OCI-LY3 (cell line): ENCODE data around the gene MAGEA1.
"Not testable (repeated sequence)": the region's sequence is repeated elsewhere in the genome, so short reads cannot be mapped to it uniquely, and the experiment has no call there.

Experiments
- H2AFZ ChIP-seq: fragments of 200-600, 300-600 bp; shearing (Covaris generic); 2 replicates; pipeline ENCODE4 v1.6.0; 2014; ENCODE audit warnings: antibody characterized with exemption, low read depth, low read length
- H3K27ac ChIP-seq: fragments of 200-600, 300-600 bp; sonication (generic); 2 replicates; pipeline ENCODE4 v1.5.1; 2014; ENCODE audit warnings: mild to moderate bottlenecking, low read length, moderate library complexity, mixed read lengths
- H3K27me3 ChIP-seq: fragments of 200-600, 300-600 bp; sonication (generic); 2 replicates; pipeline ENCODE4 v1.6.1; 2014; ENCODE audit warnings: low read depth, low read length, mixed read lengths
- H3K36me3 ChIP-seq: fragments of 200-600, 300-600 bp; sonication (generic); replicated peaks from 2 replicates; pipeline ENCODE3; 2014; ENCODE audit warnings: low read depth, low read length, mixed read lengths
- H3K4me1 ChIP-seq: fragments of 300-600, 200-600 bp; sonication (generic); 2 replicates; pipeline ENCODE4 v1.6.1; 2014; ENCODE audit warnings: low read length, mixed read lengths
- H3K4me2 ChIP-seq: fragments of 200-600, 300-600 bp; sonication (generic); 2 replicates; pipeline ENCODE4 v1.6.1; 2014; ENCODE audit warnings: low read length, mixed read lengths
- H3K4me3 ChIP-seq: fragments of 300-600, 200-600 bp; sonication (generic); 2 replicates; pipeline ENCODE4 v1.5.1; 2014; ENCODE audit warnings: antibody characterized with exemption, mild to moderate bottlenecking, low read length, moderate library complexity
- H3K79me2 ChIP-seq: fragments of 300-600, 200-600 bp; shearing (Covaris generic); 2 replicates; pipeline ENCODE4 v1.6.1; 2014; ENCODE audit warnings: mild to moderate bottlenecking, low read length, mixed read lengths
- H3K9ac ChIP-seq: fragments of 300-600, 200-600 bp; shearing (Covaris generic); 2 replicates; pipeline ENCODE4 v1.6.0; 2014; ENCODE audit warnings: mild to moderate bottlenecking, low read length, moderate library complexity
- H3K9me3 ChIP-seq: fragments of 200-600, 300-600 bp; shearing (Covaris generic); 2 replicates; pipeline ENCODE4 v1.6.1; 2014; ENCODE audit warnings: low read length, mixed read lengths; ENCODE audit not compliant: insufficient read depth
- H4K20me1 ChIP-seq: fragments of 200-600, 300-600 bp; sonication (generic); 2 replicates; pipeline ENCODE4 v1.6.1; 2016; ENCODE audit warnings: low read length, mixed read lengths; ENCODE audit not compliant: insufficient read depth
- CTCF ChIP-seq: fragments of 200-600, 300-600 bp; sonication (generic); IDR thresholded peaks from 2 replicates; pipeline ENCODE4 v1.5.1; 2014; ENCODE audit warnings: antibody characterized with exemption, low read length, low read depth
- EZH2phosphoT487 ChIP-seq: fragments of 200-600 bp; shearing (Covaris generic); IDR thresholded peaks from 2 replicates; pipeline ENCODE4 v1.6.1; 2018; ENCODE audit warnings: antibody characterized with exemption, mixed run types, low read depth

Gene MAGEA1

GRCh38 chrX:153179131-153179530 lies at the start of gene MAGEA1:
TSS of gene MAGEA1 (plus strand) at chrX:153179284. CDS start at chrX:153182390, 3,106 bp downstream.
- no peaks in the 10 kb centered on the region for H4K20me1 ChIP-seq
- no peaks in the 10 kb centered on the region for H3K9me3 ChIP-seq
- no peak within 1 kb of the TSS for H2AFZ ChIP-seq
- H3K4me3 ChIP-seq, result no peak within 1 kb of the TSS
- H3K27me3 ChIP-seq, result no peaks in the 10 kb centered on the region
- TF ChIP-seq CTCF (no peak), EZH2phosphoT487 (no peak)
- H3K9ac ChIP-seq, result no peak within 1 kb of the TSS
- H3K79me2 ChIP-seq, result no peaks in the 10 kb centered on the region
- no peaks in the 10 kb centered on the region for H3K4me1 ChIP-seq
- no peak within 1 kb of the TSS for H3K4me2 ChIP-seq
- H3K27ac ChIP-seq, result no peak within 1 kb of the TSS
- no peaks in the 10 kb centered on the region for H3K36me3 ChIP-seq

- not testable (repeated sequence) for H3K9me3 ChIP-seq, H3K4me1 ChIP-seq, H3K4me3 ChIP-seq, H3K27ac ChIP-seq, H3K27me3 ChIP-seq, H3K36me3 ChIP-seq, H2AFZ ChIP-seq, H3K9ac ChIP-seq, H3K79me2 ChIP-seq, H4K20me1 ChIP-seq, H3K4me2 ChIP-seq
Observed at GRCh38 chrX:153132924-153133323, 46.2 kb upstream of the MAGEA1 start.

- not testable (repeated sequence) for H3K9ac ChIP-seq, H4K20me1 ChIP-seq, H3K4me1 ChIP-seq, H3K27me3 ChIP-seq, H3K79me2 ChIP-seq, H3K4me3 ChIP-seq, H2AFZ ChIP-seq, H3K27ac ChIP-seq, H3K9me3 ChIP-seq, H3K36me3 ChIP-seq, H3K4me2 ChIP-seq
Observed at GRCh38 chrX:153139074-153139473, 40.0 kb upstream of the MAGEA1 start.

- not testable (repeated sequence) for H3K79me2 ChIP-seq, H4K20me1 ChIP-seq, H3K4me3 ChIP-seq, H2AFZ ChIP-seq, H3K4me2 ChIP-seq, H3K9ac ChIP-seq, H3K27ac ChIP-seq, H3K4me1 ChIP-seq, H3K9me3 ChIP-seq, H3K36me3 ChIP-seq, H3K27me3 ChIP-seq
Observed at GRCh38 chrX:153146288-153146687, 32.8 kb upstream of the MAGEA1 start.

GRCh38 chrX:153153516-153153915 lies 25.6 kb upstream of the MAGEA1 start:
- H2AFZ ChIP-seq, result no peak overlapping the region
- H3K27me3 ChIP-seq, result 0 out of 2 replicates have a peak, but pooled peaks cover 3% of the 10 kb centered on the region
- no peaks in the 10 kb centered on the region for H4K20me1 ChIP-seq
- H3K4me1 ChIP-seq, result no peaks in the 10 kb centered on the region
- TF ChIP-seq CTCF (no peak), EZH2phosphoT487 (no peak)
- H3K4me3 ChIP-seq, result no peak overlapping the region
- H3K27ac ChIP-seq, result no peak overlapping the region
- H3K9ac ChIP-seq, result no peak overlapping the region
- no peaks in the 10 kb centered on the region for H3K79me2 ChIP-seq
- H3K36me3 ChIP-seq, result no peaks in the 10 kb centered on the region
- no peaks in the 10 kb centered on the region for H3K9me3 ChIP-seq
- H3K4me2 ChIP-seq, result no peak overlapping the region
